ENCODE results near the gene APBA2. TPM values are rescaled to one million over a fixed set of nuclear protein-coding genes. Genes with fewer than 3 reads are reported as not detected.
"Not testable (repeated sequence)": the region's sequence is repeated elsewhere in the genome, so short reads cannot be mapped to it uniquely, and the experiment has no call there.

APBA2 gene
- total RNA-seq, 1 donor from 2014 or later = 35.8 TPM

DNA sequence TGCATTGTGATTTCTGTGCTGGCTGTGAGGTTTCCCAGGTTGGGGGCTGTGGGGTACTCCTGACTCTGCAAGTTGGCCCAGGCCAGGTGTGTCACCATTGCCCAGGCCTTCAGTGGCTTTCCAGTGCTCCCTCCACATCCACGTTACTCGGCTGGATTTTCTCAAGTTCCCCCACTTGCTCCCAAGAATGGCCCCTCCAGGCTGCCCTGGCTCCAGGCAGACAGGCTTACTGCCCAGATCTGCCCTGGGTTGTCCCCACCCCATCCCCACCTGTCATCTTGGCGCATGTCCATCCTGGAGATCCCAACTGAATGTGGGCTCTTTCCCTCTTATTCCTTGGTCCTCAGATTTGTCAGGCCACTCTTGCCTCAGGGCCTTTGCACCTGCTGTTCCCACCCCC, 3.6 kb downstream of the APBA2 start:
- H2AFZ ChIP-seq (replicated peaks) = no peak overlapping the region
- H3K79me2 ChIP-seq (ENCODE audit: low read depth) = peaks cover 76% of the 10 kb centered on the region
- peaks cover 36% of the 10 kb centered on the region for H3K4me1 Mint-ChIP-seq

DNA sequence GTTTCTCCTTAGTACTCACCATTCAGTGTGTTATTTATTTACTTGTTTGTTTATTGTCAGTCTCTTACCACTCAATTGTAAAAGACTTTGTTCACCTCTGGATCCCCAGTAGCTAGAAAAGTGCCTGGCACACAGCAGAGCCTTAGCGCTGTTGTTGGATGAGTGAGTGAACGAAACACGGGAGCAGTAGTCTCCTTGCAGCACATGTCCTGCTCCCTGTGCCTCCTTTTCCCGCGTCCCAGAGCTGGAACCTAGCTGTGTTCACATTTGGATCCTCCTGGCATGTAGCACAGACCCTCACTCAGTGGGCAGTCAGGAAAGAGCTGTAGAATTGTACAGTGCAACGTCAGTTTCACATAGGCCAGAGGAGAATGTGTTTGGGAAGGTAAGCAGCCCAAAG, 4.1 kb downstream of the APBA2 start:
- not testable (repeated sequence) for H3K36me3 ChIP-seq; H3K27ac ChIP-seq; H3K27me3 Mint-ChIP-seq (ENCODE audit: insufficient read depth, low read depth); DNase-seq (ENCODE audit: low spot score); H3K9me3 ChIP-seq (ENCODE audit: low read depth); H3K9ac ChIP-seq; H3K9me3 Mint-ChIP-seq; H3F3A ChIP-seq (ENCODE audit: low read depth); H3K4me2 ChIP-seq; H3K27ac Mint-ChIP-seq; H3K4me3 ChIP-seq; H2AFZ ChIP-seq (replicated peaks); H3K4me3 Mint-ChIP-seq
- Histone ChIP-seq H3K4me1 (peaks cover 21% of the 10 kb centered on the region), H4K20me1 (ENCODE audit: low read depth) (peaks cover 34% of the 10 kb centered on the region), H3K27me3 (peaks cover 14% of the 10 kb centered on the region), H3K79me2 (ENCODE audit: low read depth) (peaks cover 81% of the 10 kb centered on the region)
- peaks cover 17% of the 10 kb centered on the region for H3K36me3 Mint-ChIP-seq
- H3K4me1 Mint-ChIP-seq = peaks cover 31% of the 10 kb centered on the region

More for the DNA sequence above, 3.6 kb downstream of the APBA2 start:
- peaks cover 17% of the 10 kb centered on the region for H3K36me3 Mint-ChIP-seq
- Histone ChIP-seq H3F3A (ENCODE audit: low read depth) (no peaks in the 10 kb centered on the region), H3K9me3 (ENCODE audit: low read depth) (no peaks in the 10 kb centered on the region), H3K36me3 (no peaks in the 10 kb centered on the region), H3K9ac (no peak overlapping the region), H3K27ac (no peak overlapping the region), H3K4me3 (no peak overlapping the region), H4K20me1 (ENCODE audit: low read depth) (peaks cover 33% of the 10 kb centered on the region), H3K4me1 (peaks cover 26% of the 10 kb centered on the region), H3K27me3 (peaks cover 20% of the 10 kb centered on the region), H3K4me2 (no peak overlapping the region)
- no peak for DNase-seq (ENCODE audit: low spot score)
- H3K27ac Mint-ChIP-seq = no peak overlapping the region
- H3K27me3 Mint-ChIP-seq (ENCODE audit: insufficient read depth, low read depth) = peaks cover 6% of the 10 kb centered on the region
- peaks cover 6% of the 10 kb centered on the region for H3K9me3 Mint-ChIP-seq
- TF ChIP-seq EZH2phosphoT487 (IDR thresholded peaks at IDR 0.05) (no peak), EZH2 (IDR thresholded peaks at IDR 0.05) (no peak)
- TF ChIP-seq, protein P1, sequence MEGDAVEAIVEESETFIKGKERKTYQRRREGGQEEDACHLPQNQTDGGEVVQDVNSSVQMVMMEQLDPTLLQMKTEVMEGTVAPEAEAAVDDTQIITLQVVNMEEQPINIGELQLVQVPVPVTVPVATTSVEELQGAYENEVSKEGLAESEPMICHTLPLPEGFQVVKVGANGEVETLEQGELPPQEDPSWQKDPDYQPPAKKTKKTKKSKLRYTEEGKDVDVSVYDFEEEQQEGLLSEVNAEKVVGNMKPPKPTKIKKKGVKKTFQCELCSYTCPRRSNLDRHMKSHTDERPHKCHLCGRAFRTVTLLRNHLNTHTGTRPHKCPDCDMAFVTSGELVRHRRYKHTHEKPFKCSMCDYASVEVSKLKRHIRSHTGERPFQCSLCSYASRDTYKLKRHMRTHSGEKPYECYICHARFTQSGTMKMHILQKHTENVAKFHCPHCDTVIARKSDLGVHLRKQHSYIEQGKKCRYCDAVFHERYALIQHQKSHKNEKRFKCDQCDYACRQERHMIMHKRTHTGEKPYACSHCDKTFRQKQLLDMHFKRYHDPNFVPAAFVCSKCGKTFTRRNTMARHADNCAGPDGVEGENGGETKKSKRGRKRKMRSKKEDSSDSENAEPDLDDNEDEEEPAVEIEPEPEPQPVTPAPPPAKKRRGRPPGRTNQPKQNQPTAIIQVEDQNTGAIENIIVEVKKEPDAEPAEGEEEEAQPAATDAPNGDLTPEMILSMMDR (IDR thresholded peaks at IDR 0.05) = no peak
- H3K4me3 Mint-ChIP-seq = no peak overlapping the region

DNA sequence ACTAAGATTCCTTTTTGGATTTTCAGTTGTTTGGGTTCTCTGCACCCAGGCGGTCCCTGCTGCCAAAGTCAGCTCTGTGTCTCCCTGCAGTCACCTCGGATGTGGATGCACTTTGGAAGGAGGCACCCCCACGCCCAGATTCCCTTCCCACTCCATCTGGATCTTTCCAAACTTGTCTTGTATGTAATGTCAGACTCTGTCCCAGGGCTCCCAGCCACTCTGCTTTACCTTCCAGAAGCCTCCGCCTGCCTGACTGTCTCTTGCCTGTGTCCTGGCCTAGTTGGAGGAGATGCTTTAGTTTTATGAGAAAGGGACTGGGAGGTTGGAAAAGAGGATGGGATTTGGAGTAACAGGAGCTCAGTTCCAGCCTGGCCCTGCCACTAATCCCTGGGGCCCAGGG, 4.5 kb downstream of the APBA2 start:
- not testable (repeated sequence) for H3K4me2 ChIP-seq; H3K4me3 ChIP-seq; H3K9me3 ChIP-seq (ENCODE audit: low read depth); H3F3A ChIP-seq (ENCODE audit: low read depth); H3K36me3 ChIP-seq; H3K9me3 Mint-ChIP-seq; H3K4me3 Mint-ChIP-seq; H2AFZ ChIP-seq (replicated peaks); H3K27me3 Mint-ChIP-seq (ENCODE audit: insufficient read depth, low read depth); DNase-seq (ENCODE audit: low spot score); H3K27ac Mint-ChIP-seq; H3K27ac ChIP-seq; H3K9ac ChIP-seq
- peaks cover 17% of the 10 kb centered on the region for H3K36me3 Mint-ChIP-seq
- H3K4me1 Mint-ChIP-seq = peaks cover 28% of the 10 kb centered on the region
- Histone ChIP-seq H4K20me1 (ENCODE audit: low read depth) (peaks cover 34% of the 10 kb centered on the region), H3K4me1 (peaks cover 17% of the 10 kb centered on the region), H3K79me2 (ENCODE audit: low read depth) (peaks cover 82% of the 10 kb centered on the region), H3K27me3 (peaks cover 10% of the 10 kb centered on the region)

DNA sequence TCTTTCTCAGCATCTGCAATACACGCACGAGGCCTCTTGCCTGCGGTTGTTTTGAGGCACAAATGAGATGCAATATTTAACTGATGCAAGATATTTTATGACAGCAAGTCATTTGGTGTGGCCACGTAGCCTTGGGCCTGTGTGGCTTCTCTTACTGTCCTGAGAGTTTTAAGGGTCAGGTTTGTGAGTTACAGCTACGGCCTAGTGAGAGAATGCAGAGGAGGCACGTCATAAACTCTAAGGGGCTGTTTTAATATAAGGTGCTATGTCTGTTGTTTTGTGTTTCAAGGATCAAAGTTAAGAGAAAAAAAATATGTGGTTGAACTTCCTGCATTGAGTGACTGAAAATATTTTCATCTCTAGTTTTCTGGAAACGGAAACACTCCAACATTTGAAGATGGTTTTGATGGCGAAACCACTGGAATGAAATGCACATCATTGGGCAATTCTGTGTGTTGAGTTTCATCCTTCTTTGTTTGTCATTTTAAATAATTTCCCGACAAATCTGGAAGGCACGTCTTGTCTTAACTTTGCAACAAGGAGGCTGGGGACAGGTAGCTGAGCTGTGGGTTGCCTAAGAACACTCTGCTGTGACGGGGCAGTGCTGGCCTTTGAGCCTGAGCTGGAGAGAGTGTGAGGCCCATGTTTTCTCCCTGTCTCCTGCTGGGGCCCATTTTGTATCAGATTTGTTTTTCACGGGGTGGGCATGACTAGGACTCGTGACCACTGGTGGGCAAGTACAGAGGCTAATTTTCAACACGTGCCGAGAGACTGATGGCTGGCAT, 5.1 kb downstream of the APBA2 start:
- Mint-ChIP-seq H3K27ac (peak overlapping the region; percentile 24), H3K36me3 (peaks cover 20% of the 10 kb centered on the region), H3K4me1 (peaks cover 28% of the 10 kb centered on the region), H3K9me3 (peaks cover 14% of the 10 kb centered on the region), H3K4me3 (no peak overlapping the region), H3K27me3 (ENCODE audit: insufficient read depth, low read depth) (peaks cover 7% of the 10 kb centered on the region)
- no peak overlapping the region for H3K9ac ChIP-seq
- no peak overlapping the region for H3K4me2 ChIP-seq
- peaks cover 88% of the 10 kb centered on the region for H3K79me2 ChIP-seq (ENCODE audit: low read depth)
- DNase-seq (ENCODE audit: low spot score) = no peak
- no peaks in the 10 kb centered on the region for H3F3A ChIP-seq (ENCODE audit: low read depth)
- no peak overlapping the region for H3K27ac ChIP-seq
- H3K36me3 ChIP-seq = no peaks in the 10 kb centered on the region
- no peaks in the 10 kb centered on the region for H3K9me3 ChIP-seq (ENCODE audit: low read depth)
- peaks cover 7% of the 10 kb centered on the region for H3K27me3 ChIP-seq
- H3K4me1 ChIP-seq = peaks cover 15% of the 10 kb centered on the region
- H3K4me3 ChIP-seq = no peak overlapping the region
- peaks cover 34% of the 10 kb centered on the region for H4K20me1 ChIP-seq (ENCODE audit: low read depth)
- no peak for TF ChIP-seq EZH2 (IDR thresholded peaks at IDR 0.05)
- no peak for TF ChIP-seq EZH2phosphoT487 (IDR thresholded peaks at IDR 0.05)
- TF ChIP-seq, protein P1 (IDR thresholded peaks at IDR 0.05) = no peak
- H2AFZ ChIP-seq (replicated peaks) = no peak overlapping the region
